SKM-1 treated with dmso at 0.1 percent for 144 hours (cell line): ENCODE measurements around the gene NPIPB6.

Source experiments
- DNase-seq: peaks from one replicate; lab custom pipeline; 2025; ENCODE audit not compliant: unreplicated experiment; lab: John Stamatoyannopoulos, UW

Gene NPIPB6

DNA sequence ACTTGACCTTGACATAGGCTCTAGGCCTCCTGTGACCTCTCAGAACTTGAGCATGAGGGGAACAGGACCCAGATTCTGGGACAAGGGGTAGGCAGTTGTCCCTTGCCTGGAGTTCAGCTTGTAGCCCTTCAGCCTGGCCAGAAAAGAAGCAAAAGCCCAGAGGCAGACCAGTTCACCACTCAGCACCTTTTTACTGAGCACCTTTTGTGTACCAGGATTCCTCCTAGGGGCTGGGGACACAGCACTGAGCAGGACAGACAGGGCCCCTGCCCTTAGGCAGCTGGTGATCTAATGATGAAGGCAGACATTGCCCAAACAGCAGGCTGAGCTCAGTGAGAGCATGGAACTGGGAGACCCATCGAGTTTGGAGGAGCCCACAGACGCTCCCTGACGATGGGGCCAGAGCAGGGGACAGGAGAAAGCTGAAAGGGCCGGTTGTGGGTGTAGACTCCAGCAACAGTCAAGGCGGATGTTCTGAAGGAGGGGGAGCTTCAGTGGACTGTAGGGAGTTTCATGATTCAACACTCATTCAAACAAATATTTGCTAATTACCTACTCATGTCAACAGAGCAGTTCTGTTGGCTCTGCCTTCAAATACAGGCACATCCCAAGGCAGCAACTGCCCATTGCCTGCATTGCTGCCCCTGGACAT lies 38.9 kb downstream of the NPIPB6 start:
- no peak for DNase-seq

DNA sequence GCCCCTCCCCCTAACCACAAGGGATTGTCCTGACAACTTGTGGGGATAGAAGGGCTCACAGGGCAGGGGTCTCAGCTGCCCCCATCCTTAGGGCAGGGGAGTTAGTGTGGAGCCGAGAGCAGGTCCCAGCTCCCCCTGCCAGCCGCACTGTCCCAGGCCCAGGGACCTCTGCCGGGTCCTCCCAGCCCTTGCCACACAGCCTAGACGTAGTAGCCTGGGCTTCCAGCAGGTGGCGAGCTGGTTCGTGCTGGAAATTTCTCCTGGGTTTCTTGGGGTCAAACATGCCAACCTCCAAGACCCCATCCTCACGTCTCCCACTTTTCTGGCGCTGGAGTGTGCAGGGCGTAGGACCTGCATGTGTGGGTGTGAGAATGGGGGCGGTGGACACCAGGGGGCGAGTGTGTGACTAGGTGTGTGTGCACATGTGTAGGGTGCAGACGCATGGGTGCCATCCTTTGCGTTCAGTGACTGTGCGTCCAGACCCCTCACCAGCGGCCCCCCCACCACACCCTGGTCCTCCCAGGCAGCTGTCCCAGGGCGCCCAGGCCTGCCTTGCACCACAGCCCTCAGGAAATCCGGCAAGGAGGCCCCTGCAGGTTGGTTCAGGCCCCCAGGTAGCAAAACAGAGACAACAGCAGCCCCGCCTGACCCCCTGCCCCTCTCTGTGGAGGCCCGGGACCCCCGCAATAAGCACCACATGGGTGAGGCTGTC lies 41.5 kb downstream of the NPIPB6 start:
- peak; percentile 19 for DNase-seq

DNA sequence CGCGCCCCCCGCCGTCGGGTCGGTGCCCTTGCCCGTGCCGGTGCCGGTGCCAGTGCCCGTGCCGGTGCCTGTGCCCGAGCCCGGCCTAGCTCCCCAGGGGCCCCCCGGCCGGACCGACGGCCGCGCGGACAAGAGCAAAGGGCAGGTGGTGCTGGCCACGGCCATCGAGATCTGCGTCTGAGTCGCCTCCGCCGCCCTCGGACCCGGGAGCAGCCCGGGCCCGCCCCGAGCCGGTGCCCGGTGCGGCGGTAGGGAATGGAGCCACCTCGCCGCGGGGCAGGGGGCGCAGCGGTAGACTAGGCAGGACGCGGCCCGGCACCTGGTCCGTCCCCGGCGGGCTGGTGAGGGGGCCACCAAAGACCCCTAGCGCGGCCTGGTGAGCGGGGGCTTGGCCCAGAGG lies 42.6 kb downstream of the NPIPB6 start:
- no peak for DNase-seq

DNA sequence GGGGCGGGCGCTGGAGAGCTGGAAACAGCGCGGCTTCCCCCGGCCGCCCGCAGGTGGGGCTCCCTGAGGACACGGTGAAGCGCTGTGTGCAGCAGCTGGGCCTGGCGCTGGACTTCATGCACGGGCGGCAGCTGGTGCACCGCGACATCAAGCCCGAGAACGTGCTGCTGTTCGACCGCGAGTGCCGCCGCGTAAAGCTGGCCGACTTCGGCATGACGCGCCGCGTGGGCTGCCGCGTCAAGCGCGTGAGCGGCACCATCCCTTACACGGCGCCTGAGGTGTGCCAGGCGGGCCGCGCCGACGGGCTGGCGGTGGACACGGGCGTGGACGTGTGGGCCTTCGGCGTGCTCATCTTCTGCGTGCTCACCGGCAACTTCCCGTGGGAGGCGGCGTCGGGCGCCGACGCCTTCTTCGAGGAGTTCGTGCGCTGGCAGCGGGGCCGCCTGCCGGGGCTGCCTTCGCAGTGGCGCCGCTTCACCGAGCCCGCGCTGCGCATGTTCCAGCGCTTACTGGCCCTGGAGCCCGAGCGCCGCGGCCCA lies 43.2 kb downstream of the NPIPB6 start:
- DNase-seq = no peak

DNA sequence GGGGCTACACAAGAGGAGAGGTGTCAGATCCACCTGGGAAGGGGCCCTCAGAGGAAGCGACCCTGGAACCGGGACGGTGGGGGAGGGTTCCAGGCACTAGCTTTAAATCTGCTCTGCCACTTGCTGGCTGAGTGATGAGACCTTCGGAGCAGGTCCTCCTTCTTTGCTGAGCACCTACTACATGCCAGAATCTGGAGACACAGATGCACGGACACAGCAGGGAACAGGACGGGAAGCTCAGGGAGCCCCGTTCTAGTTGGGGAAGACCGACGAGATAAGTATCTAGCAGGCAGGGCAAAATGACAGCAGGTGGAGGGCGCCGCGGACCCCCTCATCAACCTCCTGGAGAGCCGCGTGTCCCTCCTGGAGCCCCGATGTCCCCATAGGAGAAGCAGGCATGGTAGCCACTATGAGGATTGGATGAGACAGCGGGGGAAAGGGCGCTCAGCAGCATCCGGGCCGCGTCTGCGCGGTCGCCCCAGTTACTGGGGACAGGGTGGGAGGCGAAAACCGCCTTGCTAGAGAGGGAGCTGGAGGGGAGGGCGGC lies 43.8 kb downstream of the NPIPB6 start:
- DNase-seq = no peak

DNA sequence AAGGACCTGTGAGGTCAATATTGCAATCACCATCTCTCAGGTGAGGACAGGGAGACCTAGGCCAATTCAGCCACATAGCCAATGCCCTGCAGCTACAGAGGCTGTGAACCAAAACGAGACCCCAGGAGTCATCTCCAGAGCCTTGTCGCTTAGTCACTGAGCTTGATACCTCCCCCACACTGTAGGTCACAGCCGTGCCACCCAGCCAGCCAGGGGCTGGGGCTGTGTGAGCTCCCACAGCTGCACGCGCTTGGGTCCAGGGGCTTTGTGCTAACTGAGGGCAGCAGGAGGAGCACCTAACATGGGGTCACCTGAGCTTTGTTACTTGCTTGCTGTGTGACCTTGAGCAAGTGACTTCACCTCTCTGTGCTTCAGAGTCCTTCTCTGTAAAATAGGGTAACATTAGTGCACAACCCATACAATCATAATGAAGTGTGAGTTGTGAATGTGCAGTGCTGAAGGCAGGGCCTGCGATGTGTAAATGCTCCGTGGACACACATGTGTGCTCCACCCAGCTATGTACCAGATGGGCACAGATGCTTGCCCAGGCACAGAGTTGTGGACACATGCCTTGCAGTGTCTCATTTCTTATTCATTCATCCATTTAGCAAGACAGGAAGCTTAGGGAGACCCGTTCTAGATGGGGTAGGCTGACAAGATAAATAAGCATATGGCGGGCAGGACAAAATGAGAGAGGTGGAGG lies 45.1 kb downstream of the NPIPB6 start:
- DNase-seq = no peak

DNA sequence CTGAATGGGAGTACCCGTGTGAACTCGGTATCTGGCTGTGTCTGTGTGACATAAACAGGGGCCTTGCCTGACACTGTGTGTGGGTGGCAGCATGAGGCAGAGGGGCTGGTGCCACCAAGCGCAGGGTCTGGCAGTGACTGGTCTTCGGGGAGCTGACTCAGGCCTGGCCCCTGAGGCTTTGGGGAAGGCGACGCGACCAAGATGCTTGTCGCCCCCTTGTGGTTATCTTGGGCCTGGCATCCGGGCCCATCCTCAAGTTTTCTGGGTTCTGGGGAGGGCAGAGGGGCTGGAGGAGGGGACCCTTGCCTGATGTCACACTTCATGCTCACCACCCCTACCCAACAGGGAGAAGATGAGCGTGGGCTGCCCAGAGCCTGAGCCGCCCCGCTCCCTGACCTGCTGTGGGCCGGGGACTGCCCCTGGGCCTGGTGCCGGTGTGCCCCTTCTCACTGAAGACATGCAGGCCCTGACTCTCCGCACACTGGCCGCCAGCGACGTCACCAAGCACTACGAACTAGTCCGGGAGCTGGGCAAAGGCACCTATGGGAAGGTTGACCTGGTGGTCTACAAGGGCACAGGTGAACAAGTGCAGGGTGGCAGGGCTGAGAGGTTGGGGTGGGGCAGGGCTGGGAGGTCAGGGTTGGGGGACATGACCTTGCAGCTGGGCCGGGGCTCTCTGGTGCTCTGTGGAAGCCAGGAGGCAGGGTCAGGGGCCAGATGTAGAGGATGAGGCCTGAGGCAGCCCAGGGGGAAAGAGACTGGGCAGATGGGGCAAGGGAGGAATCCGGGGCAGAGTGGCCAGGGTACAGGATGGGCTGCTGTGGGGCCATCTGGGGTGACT lies 46.0 kb downstream of the NPIPB6 start:
- peak; percentile 68 for DNase-seq

DNA sequence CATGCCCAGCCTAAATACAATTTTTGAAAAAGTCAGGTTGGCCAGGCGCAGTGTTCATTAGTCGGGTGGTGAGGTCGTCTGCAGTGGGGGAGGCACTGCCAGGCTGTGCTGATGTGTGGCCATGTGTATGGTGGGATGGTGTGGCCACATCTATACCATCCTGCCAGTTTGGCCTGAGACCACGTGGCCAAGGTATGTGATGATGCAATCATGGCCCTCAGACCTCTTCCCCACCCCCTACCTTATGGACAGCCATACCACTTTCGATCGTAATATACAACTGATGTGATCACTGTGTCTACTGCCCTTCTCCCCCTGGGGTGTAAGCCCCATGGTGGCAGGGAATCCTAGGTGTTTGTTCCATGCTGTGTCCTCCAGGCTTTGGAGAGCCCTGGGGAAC lies 47.3 kb downstream of the NPIPB6 start:
- DNase-seq = no peak

DNA sequence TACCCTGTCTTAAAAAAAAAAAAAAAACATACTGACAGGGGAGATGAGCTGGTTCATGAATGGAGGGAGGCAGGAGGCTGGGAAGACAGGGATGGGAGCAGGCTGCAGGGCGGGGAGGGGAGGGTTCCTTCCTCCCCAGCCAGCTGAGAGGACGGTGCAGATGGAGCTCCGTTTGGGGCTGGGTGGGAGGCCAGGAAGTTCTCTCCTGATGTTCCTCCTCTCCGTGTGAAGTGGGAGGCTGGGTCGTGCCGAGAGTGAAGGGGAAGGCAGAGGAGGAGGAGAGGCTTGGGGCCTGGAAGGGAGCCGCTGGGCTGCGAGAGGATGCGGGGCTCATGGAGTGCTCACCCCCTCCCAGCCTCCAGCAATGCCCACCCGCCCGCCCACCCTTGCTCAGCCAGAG lies 49.7 kb downstream of the NPIPB6 start:
- DNase-seq = no peak

DNA sequence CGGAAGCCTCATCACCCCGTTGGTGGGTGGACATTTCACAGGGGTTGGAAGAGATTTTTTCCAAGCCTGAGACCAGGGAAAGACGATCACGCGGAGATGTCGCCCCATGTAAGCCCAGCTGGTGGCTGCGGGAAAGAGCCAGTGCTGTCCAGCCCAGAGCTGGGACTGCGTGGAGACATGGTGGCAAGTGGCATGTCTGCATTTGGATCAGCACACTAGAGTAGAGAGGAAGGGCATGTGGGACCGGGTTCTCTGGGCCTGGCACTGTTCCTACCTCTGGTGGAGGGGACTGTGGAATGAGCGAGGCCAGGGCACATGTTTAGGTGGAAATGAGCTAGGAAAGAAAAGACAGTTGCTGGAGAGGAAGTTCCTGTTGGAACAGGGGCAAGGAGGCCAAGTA lies 51.0 kb downstream of the NPIPB6 start:
- no peak for DNase-seq

DNA sequence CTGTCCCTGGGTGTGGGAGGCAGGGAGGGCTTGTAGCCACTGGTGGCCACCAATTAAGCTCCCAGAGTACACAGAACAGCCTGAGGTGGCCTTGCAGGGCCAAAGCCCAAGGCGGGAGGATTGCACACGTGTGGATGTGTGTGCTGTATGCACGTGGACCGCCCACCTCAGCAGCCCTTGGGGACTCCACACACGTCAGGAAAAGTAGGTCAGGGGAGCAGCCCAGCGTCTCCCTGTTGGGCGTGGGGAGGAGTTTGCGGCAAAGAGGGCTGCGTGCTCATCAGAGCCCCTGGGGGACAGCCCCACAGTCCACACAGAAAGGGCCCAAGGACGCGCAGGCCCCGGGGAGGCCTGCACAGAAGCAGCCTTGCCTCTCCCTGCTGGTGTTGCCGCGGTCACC lies 51.4 kb downstream of the NPIPB6 start:
- DNase-seq = no peak

DNA sequence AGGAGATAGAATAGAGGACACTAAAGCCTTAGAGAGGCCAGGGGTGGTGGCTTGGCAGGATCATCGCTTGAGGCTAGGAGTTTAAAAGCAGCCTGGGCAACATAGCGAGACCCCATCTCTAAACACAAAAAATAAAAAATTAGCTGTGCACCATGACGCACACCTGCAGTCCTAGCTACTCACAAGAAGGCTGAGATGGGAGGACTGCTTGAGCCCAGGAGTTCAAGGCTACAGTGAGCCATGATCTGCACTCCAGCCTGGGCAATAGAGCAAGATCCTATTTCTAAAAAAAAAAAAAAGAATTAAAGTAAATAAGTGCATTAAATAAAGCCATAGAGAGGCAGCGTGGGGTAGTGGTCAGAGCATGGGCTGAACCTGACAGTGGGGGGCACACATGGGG lies 51.9 kb downstream of the NPIPB6 start:
- no peak for DNase-seq

DNA sequence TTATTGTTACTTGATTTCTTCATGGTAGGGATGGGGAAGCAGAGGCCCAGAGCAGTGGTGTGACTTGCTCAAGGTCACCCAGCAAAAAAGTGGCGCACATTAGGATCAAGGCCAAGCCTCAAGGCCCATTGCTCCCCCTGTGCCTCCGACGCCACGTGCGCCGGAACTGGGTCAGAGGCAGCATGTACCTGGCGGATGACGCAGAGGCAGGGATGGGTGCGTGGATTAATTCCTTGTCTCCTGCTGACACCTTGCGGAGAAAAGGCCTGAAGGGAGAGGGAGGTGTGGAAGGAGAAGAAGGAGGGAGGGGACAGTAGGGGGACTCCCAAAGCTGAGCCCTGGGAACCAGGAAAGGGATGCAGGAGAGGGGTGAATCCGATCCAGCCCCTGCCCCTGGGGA lies 52.5 kb downstream of the NPIPB6 start:
- no peak for DNase-seq

DNA sequence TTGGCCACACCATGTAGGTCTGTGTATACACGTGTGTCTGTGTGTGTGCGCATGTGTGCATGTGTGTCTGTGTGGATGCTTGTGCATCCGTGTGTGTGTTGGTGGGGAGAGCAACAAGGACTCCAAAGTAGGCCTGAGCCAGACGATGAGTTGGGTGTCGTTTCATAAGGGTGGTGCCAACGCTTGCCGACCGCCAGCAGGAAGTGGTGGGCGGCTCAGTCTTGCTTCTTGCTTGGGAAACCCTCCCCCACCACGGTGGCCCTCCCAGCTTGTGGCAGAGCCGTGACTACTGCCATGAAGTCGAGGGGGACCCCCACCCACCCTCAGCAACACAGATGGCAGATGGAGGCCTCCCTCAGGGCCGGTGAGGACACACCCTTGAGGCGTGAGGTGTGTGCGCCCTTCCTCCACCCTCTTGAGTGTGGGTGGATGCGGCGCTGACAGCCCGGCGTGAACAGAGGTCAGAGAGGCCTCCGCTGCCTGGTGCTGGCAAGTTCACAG lies 53.4 kb downstream of the NPIPB6 start:
- no peak for DNase-seq

DNA sequence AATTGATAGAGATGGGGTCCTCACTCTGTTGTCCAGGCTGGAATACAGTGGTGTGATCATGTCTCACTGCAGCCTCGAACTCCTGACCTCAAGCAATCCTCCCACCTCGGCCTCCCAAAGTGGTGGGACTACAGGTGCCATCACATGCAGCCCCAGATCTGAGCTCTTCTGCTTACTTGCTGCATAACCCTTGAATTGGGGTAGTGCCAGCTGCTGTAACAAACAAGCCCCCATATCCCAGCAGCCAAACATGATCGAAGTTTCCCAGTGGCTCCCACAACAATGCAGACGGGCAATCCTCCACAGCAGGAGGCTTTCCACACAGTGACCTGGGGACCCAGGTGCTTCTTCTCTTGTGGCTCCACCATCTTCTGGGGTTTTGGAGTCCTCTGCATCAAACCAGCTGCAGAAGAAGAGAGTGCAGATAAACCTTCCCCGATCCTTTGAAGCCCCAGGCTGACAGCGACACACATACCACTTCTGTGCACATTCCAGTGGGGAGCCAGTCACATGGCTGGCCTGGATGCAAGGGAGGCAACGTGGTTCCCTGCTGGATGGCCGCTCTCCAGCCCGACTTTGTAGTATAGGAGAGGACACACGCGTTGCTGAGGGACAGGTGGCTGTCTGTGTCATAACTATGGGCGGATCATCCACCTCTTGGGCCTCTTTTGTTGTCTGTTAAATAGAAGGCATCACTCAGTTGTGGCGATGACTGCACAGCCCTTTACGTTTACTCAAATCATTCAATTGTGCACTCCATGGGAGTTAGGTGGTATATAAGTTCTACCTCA lies 54.3 kb downstream of the NPIPB6 start:
- no peak for DNase-seq

DNA sequence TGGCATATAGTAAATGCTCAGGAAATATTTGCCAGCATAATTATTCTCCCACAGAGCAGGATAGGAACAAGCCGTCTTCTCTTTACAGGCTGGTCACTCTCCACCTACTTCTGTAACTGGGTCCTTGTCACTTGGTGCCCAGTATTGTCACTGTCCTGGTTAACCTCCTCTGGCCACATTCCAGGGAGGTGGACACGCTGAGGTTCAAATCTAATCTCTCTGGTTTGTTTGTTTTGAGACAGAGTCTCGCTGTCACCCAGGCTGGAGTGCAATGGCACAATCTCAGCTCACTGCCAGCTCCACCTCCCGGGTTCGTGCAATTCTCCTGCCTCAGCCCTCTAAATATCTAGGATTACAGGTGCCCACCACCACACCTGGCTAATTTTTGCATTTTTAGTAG lies 55.4 kb downstream of the NPIPB6 start:
- DNase-seq = no peak

DNA sequence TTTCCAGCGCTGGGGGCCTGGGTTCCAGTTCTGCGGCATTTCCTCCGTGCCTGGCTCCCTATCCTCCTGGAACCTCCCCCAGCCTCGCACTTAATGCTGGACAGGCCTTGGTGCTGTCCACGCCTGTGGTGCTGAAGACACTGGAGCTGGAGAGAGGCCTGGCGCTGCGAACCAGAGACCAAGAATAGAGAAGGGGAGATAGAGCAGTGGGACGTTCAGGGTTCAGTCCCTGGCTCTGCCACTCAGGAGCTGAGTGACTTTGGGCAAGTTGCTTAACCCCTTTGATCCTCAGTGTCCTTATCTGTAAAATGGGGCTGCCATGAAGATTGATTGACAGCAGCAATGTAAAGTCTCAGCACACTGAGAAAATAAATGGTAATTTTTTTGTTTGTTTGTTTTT lies 59.1 kb downstream of the NPIPB6 start:
- no peak for DNase-seq

DNA sequence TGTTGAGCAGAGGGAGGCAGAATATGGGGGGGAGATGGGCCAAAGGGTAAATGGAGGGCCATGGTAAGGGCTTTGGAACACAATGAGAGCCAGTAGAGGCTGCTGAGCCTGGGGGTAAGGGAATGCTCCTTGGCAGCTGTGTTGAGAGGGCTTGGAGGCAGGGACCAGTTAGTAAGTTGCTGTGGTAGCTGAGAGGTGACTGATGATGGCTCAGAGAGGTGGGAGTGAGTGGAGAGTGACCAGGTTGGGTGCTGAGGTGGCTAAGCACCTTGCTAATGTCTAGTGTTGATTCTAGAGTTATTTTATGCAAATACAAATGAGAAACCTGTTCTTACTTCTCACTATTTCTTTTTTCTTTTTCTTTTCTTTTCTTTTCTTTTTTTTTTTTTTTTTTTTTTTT lies 60.2 kb downstream of the NPIPB6 start:
- DNase-seq = no peak

DNA sequence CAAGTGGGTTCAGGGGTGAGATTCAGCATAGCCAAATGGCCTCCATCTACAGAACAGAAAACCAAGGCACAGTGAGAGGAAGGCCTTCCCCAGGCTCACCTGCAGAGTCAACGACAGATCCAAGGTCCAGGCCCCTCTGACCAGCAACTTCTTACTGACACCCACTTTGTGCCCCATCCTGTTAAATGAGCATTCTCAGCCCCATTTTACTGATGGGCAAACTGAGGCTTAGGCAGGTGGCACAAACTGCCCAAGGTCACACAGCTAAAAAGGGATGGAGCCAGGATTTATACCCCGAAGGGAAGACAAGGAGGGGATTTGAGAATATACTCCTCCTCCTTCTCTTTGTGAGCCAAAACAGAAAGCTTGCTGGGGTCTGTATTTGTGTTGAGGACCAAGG lies 61.7 kb downstream of the NPIPB6 start:
- DNase-seq = no peak

DNA sequence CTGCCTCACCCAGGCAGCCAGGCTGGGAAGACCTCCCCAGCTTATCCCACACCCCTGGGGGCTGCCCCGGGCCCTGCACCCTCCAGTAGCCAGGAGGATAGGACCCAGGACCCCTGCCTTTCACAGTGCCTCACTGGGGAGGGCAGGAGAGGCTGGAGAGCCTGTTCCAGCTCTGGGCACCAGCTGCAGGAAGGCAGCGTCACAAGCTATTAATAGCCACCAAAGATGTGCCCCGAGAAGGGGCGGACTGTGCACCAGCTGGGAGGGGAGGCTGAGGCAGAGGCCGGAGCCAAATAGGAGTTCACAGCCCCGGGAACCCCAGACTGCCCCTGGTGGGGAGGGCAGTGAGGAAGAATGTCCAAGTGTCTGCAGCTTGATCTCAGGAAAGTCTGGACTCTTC lies 62.2 kb downstream of the NPIPB6 start:
- no peak for DNase-seq
